DMS 273 (cell line): ENCODE results near the gene FBXL16.
A peak's percentile ranks its signal among the peaks of the same experiment; 100 is the strongest.
"Not testable (repeated sequence)": the region's sequence is repeated elsewhere in the genome, so short reads cannot be mapped to it uniquely, and the experiment has no call there.

ENCODE experiments used
- DNase-seq: peaks from one replicate; lab custom pipeline; 2025; ENCODE audit not compliant: unreplicated experiment; lab: John Stamatoyannopoulos, UW

Gene FBXL16

DNA sequence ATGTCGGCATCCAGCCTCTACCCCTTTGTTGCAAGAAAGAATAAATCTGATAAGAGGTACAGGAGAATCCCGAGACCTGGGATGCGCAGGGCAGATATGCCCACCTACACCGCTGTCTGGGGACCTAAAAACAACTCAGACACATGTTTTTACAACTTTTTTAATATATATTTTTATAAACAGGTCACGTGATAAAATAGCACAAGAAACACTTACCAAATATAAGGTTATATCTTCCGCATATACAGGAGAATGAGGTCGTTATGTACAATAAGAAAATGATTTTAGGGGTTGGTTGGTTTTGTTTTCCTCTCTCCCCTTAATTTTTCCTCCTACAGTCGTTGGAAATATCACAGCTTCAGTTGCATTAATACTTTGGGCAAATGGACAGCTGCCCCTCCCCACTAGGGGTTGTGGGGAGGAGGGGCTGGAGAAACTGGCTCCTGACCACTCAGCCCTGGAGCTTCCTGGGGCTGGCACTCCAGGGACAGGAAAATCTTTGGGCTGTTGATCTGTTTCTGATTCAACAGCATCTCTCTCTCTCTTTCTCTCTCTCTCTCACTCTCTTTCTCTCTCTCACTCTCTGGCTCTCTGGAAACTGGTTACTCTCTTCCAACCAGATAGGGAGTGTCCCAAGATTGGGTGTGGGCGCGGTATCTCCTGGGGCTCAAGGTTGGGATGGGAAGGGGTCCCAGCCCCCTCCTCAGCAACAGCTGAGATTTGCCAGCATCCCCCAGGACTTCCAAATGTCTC is 13.1 kb downstream of the FBXL16 start:
- no peak for DNase-seq

DNA sequence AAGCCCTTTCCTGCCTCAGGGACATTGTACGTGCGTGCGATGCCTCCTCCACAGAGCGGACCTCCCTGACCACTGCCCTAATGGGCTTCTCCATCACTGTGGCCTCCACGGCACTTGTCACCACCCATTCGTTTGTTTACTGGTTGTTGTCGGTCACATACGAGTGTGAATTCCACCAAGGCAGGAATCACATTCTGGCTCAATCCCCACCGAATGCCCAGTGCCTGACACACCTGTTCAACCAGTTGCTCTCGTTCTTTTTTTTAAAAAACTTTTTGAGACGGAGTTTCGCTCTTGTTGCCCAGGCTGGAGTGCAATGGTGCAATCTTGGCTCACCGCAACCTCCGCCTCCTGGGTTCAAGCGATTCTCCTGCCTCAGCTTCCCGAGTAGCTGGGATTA is 14.4 kb downstream of the FBXL16 start:
- DNase-seq = not testable (repeated sequence)

DNA sequence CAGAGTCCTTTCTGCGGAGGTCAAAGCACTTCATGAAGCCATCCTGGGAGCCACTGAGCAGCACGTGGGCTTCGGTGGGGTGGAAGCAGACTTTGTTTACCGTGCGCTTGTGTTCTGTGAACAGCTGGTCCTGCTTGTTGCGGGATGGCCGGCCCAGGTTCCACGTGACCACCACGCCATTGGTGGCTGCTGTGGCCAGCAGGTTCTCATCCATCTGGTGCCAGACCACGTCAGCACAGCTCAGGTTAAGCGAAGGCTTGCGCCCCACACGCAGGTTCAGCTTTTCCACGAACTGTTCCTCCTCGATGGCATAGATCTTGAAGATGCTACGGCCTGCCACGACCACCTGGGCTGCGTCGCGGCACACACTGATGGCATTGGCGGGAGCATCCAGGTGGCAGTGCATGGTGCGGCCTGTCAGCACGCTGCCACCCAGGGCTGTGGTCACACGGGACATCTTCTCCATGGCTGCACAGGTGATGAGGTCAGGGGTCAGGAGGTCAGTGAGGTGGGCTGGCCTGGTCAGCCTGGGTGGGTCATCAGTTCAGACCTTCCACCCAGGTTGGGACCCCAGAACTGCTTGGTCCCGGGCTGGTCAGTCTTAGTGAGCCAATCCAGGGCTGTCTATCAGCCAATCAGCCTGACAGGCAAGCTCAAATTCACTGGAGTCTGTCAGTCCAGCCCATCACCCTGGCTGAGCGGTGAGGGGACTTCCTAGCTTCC is 16.3 kb downstream of the FBXL16 start:
- no peak for DNase-seq

DNA sequence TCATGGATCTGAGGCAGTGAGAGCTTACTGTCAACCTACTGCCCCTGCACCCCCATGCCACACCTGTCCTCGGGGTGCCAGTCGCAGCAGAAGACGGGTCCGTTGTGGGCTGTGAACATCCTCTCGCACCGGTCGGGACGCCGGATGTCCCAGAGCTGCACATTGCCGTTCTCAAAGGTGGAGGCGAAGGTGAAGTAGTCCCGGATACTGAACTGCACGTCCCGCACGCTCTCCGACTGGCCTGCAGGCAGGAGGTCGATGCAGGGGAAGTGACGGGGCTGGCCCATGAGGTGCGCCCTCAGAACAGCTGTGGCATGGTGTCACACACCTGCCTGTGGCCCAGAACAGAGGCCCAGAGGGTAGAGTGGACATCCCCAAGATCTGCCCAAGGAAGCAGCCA is 18.1 kb downstream of the FBXL16 start:
- no peak for DNase-seq

DNA sequence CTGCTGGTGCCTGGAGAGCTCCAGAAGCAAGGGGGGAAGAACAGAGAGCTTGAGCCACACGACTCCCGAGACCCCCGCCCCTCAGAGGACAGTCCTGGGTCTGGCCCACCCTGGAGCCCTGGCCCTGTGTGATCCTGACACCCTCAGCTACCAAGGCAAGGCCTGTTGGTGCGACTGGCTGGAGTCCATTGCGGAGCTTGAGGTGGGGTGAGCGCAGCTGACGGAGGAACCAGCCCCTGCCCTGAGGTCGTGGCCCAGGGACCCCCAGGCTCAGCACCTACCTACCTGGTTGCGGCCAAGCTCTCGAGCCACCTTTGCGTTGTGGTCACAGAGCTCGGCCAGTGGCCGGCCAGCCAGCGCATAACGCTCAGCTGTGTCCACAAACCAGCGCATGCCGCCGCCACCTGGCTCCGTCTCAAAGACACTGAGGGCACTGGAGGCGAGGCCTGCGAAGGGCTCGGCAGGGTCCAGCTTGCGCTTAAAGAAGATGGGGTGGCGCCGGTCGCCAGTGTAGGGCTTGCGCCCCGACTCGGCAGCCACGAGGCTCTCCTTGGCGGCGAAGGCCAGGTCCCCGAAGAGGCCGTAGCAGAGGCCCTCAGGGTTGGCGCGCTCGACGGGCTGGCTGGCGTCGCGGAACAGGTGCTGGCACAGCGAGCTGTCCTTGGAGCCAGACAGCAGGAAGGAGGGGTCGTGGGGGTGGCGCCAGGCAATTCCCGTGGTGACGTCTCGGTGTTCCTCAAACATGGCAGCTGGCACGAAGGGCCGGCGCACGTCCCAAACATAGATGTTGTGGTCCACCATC is 18.9 kb downstream of the FBXL16 start:
- no peak for DNase-seq

DNA sequence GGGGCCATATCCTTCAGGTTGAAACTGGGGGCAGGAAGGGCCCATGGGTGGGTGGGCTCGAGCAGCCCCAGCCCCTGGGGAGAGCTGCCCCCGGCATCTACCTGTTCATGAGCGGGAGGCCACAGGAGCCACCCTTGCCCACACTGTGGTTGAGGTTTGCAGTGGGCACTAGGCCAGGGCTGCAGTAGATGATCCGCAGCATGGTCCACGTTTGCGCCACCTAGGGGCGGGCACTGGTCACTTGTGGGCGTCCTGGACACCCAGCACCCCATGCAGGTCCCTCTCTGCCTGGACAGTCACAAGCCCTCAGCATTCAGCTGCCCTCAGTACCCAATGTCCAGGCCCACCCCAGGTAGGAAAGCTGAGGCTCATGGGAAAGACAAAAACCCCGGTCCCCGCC is 19.6 kb downstream of the FBXL16 start:
- DNase-seq = peak; percentile 59

DNA sequence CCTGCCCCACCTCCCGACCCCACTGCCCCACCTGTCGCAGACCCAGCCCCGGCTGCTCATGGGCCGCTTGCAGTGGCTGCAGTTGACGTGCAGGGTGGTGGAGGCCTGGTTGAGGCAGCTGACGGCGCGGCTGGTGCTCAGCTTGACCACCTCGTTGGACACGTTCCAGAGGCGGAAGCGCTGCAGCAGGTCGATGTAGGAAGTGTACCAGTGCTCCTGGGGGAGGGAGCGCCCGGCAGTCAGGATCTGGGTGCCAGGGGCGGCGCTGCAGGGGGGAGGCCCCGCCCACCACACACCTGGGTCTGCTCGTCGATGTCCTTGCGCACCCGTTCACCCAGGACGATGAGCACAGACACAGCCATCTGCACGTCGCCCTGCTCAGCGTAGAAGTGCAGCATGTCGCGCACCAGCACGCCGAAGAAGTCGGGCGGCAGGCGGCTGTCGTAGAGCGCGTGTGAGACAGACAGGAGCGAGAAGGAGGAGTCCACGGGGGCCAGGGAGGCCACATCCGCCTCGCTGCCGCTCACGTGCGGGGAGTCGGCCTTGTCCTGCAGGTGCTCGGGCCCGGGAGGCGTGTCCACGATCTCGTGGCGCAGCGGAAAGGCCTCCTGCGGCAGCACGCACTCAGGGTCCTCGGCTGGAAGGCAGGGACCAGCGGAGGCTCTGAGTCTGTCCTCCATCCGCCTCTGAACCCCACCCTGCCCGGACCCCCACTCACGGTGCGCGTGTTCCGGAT is 20.5 kb downstream of the FBXL16 start:
- no peak for DNase-seq

DNA sequence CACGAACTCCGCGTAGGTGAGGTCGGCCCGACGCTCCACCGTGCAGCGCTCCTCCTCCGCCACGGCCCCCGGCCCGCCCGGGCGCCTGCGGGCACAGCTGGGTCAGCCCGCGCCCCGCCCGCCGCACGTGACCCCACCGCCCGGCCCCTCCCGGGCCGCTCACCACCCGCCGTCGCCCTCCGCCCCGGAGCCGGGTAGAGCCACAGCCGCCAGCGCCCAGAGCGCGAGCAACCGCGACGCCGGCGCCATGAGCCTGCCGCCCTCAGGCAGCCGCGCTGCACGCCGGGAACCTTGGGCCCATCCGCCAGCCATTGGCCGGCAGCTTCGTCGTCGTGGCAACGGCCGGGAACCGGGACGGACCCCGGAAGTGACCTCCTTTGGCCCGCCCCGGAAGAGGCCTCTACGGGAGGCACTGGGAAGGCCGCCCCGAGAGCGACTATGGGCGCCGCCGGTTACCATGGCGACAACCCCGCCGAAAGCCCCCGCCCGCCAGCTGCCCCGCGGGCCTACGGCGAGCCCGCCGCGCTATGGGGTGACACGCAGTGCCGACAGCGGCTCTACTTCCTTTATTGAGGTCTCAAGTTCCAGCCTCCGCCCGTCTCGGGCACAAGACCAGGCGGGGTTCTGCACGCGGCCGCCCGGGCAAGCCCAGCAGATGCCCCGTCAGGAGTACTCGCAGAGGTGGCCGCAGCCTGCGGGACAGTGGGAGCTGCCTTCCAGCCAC is 21.4 kb downstream of the FBXL16 start, which contains the start of gene JMJD8:
Gene JMJD8 (minus strand): TSS at position 264 of the 724 bp plus-strand sequence. CDS start 15 bp downstream, at position 249.
- DNase-seq = peak; percentile 99

DNA sequence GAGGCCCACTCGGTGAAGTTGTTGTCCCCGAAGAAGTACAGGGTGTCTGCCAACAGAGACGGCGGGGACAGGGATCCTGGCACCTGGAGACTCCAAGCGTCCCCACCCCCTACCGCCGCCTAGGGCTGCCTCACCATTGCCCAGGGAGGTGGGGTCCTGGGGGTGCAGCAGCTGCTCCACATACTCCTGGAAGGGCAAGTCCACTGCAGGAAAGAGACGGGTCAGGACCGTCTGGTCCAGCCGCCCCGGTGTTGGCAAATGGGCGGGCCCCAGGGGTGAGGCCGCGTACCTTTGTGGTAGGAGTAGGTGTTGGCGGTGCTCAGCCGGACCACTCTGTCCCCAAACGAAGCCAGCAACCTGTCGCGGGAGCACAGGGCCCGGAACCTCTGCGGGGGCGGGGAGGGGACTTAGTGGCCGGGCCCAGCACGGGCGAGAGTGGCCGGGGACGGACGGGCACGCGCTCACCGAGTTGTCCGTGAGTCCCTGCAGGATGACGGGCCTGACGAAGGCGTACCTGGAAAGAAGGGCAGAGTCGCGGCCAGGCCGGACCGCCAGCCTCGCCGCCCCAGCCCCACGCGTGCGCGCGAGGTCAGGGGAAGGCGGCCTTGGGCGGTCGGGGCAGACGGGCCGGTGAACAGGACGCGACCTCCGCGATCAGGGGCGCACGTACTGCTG is 22.1 kb downstream of the FBXL16 start:
- DNase-seq = peak; percentile 67

DNA sequence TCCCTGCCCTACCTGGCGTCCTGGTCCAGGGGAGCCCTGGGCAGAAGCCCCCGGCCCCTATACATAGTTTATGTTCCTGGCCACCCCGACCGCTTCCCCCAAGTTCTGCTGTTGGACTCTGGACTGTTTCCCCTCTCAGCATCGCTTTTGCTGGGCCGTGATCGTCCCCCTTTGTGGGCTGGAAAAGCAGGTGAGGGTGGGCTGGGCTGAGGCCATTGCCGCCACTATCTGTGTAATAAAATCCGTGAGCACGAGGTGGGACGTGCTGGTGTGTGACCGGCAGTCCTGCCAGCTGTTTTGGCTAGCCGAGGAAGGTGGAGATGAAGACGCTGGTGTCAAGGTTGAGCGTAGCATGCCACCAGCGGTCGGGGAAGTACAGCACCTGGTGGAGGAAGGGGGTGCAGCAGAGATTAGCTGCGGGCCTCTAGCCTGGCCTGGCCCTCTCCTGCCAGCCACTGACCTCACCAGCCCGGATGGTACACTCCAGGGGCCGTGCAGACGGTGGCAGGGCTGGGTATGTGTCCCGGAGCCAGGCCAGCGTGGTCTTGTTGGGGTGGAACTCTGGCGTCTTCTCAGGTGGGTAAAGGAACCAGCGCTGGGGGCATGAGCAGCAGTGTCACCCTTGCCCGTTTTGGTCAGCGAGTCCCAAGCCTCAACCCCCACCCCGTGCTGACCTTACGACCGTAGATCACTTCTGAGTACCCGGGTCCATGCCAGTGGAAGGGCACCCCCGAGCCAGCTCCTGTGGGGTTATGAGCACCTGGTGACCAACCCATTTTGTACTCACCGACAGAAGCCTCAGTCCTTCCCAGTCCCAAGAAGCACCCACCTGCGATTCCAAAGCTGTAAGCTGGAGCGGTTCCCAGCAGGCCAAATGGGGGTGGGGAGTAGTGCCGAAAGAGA is 22.9 kb downstream of the FBXL16 start:
- DNase-seq = no peak

DNA sequence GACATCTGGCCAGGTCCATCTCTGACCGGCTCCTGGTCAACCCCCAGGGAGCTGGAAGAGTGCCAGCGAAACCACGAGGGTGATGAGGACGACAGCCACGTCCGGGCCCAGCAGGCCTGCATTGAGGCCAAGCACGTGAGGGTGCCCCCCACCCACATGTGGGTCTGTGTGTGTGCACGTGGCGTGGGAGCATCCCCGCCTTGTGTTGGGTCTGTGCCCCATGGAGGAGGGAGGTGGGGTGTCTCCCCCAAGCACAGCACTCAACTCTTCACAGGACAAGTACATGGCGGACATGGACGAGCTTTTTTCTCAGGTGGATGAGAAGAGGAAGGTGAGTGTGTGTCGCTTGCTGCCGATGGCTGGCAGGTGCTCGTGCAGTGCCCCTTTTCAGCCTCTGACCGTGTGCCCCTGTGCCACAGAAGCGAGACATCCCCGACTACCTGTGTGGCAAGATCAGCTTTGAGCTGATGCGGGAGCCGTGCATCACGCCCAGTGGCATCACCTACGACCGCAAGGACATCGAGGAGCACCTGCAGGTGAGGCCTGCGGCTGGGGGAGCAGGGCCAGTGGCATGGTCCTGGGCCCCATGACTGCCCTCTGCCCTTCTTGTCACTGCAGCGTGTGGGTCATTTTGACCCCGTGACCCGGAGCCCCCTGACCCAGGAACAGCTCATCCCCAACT is 23.7 kb downstream of the FBXL16 start:
- DNase-seq = no peak

DNA sequence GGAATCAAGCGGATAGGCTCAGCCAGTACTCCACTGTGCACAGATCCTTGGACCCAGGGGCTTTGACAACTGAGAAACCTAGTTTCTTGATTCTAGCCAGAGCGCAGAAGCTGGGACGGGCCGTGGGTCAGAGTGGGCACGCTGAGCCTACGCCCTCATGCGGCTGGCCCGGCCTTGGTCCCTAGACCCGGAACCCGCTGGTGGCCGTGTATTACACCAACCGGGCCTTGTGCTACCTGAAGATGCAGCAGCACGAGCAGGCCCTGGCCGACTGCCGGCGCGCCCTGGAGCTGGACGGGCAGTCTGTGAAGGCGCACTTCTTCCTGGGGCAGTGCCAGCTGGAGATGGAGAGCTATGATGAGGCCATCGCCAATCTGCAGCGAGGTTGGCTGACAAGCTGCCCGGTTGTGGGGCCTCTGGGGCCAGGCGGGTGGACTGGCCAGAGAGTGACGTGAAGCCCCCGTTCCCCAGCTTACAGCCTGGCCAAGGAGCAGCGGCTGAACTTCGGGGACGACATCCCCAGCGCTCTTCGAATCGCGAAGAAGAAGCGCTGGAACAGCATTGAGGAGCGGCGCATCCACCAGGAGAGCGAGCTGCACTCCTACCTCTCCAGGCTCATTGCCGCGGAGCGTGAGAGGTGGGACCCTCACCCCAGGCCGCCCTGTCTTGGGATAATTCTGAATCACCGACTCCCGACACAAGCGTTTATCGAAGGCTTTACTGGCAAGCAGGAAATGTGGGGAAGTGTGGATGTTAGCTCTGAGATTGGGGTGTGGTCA is 24.4 kb downstream of the FBXL16 start:
- DNase-seq = peak; percentile 81

DNA sequence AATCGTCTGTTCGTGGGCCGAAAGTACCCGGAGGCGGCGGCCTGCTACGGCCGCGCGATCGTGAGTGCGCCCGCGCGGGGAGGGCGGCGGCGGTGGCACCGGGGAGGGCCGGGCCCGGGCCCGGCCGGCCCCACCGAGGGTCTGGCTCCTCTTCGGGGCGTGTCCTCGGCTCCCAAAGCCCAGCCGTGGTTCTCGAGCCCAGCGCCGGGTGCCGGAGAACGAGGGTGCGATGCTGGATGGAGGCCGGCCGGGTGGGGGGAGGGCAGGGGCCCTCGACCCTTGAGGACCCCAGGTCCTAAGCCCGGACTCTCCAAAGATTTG is 25.0 kb downstream of the FBXL16 start:
- DNase-seq = no peak

DNA sequence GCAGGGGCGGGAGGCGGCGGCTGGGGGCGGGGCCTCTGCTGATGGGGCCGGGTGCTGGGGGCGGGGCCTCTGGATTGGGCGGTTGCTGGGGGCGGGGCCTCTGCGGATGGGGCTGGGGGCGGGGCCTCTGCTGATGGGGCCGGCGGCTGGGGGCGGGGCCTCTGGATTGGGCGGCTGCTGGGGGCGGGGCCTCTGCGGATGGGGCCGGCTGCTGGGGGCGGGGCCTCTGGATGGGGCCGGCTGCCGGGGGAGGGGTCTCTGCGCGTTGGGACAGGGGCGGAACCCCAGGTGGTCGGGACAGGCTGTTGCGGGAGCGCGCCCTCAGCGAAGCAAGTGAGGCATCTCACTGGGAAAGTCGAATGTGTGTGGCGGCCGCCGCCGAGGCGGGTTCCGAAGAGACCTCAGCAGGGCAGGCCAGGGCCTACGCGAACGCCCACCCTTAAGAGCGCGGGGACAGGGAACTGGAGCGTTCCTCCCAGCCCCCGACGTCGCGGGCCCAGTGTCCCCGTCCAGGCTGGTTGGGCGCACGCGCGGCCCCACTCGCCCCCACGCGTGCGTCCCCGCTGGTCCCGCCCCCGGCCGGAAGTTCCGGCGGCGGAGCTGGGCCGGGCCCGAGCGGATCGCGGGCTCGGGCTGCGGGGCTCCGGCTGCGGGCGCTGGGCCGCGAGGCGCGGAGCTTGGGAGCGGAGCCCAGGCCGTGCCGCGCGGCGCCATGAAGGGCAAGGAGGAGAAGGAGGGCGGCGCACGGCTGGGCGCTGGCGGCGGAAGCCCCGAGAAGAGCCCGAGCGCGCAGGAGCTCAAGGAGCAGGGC is 25.6 kb downstream of the FBXL16 start, which contains the start of gene STUB1:
Gene STUB1 (plus strand): TSS at position 597 of the 811 bp plus-strand sequence. CDS start 116 bp downstream, at position 713.
- DNase-seq = peak; percentile 95

DNA sequence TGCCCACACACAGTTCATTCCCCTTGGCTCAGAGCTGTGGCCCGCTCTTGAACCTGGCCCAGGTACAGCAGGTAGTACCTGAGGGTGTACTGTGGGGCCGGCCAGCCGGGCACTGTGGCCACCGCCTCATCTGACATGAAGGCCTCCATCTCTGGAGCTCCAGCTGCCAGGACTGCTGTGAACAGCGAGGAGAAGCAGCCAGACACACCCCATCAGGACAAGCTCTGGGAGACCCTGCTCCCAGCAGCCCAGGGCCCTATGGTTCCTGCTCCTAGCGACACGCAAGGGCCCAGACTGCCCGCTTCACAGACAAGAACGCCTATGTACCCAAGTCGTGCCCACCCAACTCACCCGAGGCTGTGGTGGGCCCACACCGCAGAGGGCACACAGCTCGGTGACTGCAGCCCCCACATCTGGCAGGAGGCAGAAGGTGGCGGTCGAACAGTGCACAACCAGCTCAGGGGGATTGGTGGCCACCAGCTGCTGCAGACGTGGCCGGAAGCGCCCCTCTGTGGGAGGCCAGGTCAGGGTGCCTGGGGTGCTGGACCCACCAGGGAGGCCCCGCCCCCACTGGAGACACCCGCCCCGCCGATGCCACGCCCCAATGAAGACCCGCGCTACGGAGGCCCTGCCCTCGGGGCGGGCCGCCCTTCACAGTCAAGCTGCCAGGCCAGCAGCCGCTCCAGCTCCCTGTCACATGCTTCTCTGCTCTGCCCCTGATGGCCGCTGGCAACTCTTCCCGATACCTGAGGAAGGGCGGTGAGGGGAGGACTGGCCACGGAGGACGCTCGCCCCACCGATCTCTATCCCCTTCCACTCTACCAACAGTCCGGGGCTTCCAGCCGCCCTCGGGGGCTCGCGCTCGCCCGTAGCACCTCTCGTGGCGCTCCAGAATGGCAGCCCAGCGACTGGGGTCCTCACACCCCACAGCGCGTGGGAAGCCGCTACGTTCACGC is 26.5 kb downstream of the FBXL16 start:
- peak; percentile 93 for DNase-seq
